NCI-H2196 treated with DMSO at 0.1 percent for 48 hours (cell line): Measurements from ENCODE around the gene CPXM1.

ENCODE experiments used
- DNase-seq: peaks from one replicate; lab custom pipeline; 2025; ENCODE audit not compliant: unreplicated experiment; lab: John Stamatoyannopoulos, UW

The CPXM1 gene

GRCh38 chr20:2750491-2751251 is 49.8 kb downstream of the CPXM1 start:
- no peak for DNase-seq

DNA sequence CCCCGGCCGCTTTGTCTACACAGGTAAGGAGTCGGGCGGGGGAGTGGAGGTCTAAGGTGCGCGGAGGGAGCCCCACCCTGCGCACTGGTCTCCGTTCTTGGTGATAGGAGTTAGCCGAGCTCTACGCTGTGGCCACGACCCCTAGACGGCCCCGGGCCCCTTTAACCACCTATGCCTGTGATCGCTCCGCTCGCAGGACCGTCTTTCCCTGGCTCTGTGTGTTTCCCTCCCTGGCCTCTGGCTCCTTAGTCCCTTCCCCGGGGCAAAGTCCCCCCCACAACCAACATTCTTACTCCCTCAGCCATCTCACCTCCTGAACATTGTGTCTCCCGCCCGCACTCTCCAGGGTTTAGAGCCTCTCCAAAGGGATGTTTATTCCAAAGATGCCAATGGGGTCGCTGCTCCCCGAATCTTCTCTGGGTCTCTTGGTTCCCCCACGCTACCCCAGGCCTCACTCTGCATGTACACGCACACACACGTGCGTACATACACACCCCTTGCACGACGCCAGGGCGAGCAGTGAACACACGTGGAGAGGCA is 50.4 kb downstream of the CPXM1 start:
- no peak for DNase-seq

DNA sequence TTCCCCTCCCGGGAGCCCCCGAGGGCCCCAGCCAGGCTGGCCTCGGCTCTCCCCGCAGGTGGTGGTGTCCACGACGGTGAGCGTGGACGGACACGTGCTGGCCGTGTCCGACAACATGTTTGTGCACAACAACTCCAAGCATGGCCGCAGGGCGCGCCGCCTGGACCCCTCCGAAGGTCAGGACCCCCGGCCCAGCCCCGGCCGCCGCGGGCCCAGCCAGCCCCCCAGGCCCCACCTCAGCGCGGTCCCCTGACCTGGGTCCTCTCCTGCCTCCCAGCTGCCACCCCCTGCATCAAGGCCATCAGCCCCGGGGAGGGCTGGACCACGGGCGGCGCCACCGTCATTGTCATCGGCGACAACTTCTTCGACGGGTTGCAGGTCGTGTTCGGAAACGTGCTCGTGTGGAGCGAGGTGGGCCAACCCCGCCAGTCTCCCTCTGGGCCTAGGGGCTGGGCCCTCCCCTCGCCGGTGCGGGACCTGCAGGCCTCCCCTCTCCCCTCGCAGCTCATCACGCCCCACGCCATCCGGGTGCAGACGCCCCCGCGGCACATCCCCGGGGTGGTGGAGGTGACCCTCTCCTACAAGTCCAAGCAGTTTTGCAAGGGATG is 51.0 kb downstream of the CPXM1 start:
- no peak for DNase-seq

- DNase-seq = no peak
Measured at GRCh38 chr20:2748551-2749342, 51.7 kb downstream of the CPXM1 start.

DNA sequence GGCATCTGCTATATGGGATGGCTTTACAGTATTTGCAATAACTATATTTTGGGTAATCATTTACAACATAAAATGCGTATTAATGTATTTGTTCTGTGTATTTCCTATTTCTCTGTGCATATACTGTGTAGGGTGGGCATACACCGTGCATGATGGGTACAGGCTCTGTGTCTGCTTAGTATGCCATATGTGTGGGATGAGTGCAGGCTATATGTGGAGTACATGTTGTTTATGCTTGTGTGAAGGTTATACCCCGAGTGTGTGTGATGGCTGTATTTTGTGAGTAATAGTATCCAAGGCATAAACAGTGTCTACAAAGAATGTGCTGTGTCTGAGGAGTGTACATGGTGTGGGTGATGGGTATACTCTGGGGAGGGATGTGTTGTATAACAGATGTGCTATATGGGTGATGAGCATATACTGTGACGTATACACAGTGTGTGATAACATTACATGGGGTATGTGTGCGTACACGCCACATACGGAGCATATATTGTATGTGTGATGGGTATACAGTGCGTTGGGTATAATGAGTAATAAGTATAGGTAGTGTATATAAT is 52.7 kb downstream of the CPXM1 start:
- DNase-seq = no peak

GRCh38 chr20:2746636-2747265 is 53.7 kb downstream of the CPXM1 start:
- DNase-seq = no peak

DNA sequence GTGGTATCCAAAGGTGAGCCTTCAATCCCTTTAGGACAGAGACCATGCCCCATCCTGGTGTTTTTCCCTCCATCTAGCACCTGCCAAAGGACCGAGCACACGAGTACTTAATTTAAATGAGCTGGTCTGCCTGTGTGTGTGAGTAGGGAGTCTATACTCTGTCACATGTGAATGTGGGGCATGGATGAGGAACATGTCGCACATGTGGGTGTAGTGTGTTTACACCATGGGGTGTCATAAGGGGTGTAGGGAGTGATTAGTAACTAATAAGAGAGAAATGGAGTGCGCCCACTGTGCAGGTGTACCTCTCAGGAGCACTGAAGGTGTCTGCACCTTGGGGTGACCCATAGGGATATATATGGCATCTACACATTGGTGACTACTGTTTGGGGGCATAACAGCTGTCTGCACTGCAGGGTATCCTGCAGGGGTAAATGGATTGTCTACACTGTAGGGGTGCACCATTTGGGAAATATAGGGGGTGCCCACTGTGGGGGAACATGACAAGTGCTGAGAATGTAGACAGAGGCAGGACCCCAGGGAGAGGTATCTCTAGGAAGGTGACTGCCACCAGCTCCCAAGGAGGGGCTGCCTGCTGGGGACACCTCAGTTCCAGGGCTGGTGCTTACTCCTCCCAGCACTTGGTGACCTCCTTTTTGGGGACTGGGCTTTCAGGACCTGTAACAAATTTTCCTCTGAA is 54.3 kb downstream of the CPXM1 start:
- DNase-seq = no peak

DNA sequence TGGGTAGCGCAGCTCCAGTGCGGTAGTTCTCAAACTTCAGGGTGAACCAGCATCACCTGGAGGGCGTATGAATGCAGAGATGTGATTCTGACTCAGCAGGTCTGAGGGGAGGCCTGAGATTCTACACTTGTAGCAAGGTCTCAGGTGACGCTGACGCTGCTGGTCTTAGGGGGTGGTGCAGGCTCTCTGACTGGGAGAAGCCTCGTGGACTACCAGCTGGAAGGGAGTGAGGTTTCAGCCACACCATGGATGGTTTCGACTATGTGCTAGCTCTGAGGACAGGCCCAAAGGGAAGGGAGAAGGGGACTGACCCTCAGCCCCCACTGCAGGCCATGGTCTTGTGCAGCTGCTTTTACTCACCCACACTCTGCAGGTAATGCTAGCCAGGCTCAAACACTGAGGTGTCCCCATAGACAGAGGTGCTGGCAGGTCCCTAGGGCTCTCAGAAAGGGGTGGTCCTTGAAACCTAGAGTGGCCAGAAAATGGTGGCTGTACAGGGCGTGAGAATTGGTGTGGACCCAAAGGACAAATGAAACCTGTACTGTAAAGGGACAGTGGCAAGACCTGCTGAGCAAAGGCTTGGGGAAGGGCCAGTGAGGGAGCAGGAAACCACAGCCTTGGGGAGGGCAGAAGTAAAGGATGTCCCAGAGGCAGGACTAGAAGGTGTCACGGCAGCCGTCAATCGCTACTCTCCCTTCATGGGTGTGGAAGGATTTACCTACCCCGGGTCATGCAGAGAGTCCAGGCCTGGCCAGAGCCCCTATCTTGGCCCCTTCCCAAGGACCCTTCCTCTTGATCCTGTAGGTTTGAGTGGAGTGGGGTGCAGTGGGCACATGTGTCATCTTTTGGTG is 55.1 kb downstream of the CPXM1 start:
- DNase-seq = no peak
